Parathyroid adenoma (tissue), 2 donors: ENCODE results near the gene ABCC3.

ENCODE experiments used
- H2AFZ ChIP-seq: fragments of 300-600 bp; sonication (generic); one replicate; pipeline ENCODE4 v1.7.0; 2017; ENCODE audit warnings: antibody characterized with exemption, mild to moderate bottlenecking
- H3K27ac ChIP-seq: fragments of 300-600 bp; sonication (generic); one replicate; pipeline ENCODE4 v1.7.0; 2017
- H3K27me3 ChIP-seq: fragments of 300-600 bp; sonication (generic); one replicate; pipeline ENCODE4 v1.7.0; 2017; ENCODE audit warnings: low read length; ENCODE audit not compliant: control insufficient read depth, insufficient read depth
- H3K36me3 ChIP-seq: fragments of 300-600 bp; sonication (generic); one replicate; pipeline ENCODE4 v1.7.0; 2017; ENCODE audit warnings: low read length; ENCODE audit not compliant: control insufficient read depth, insufficient read depth
- H3K4me1 ChIP-seq: fragments of 300-600 bp; sonication (generic); one replicate; pipeline ENCODE4 v1.7.0; 2017; ENCODE audit warnings: control low read depth
- H3K4me2 ChIP-seq: fragments of 300-600 bp; sonication (generic); one replicate; pipeline ENCODE4 v1.7.0; 2017; ENCODE audit warnings: low read length
- H3K4me3 ChIP-seq: fragments of 300-600 bp; sonication (generic); one replicate; pipeline ENCODE4 v1.7.0; 2017; ENCODE audit warnings: low read depth, low read length
- H3K79me2 ChIP-seq: fragments of 300-600 bp; sonication (generic); one replicate; pipeline ENCODE4 v1.7.0; 2017; ENCODE audit warnings: control low read depth
- H3K9ac ChIP-seq: fragments of 300-600 bp; sonication (generic); one replicate; pipeline ENCODE4 v1.7.0; 2017; ENCODE audit warnings: mild to moderate bottlenecking
- H3K9me3 ChIP-seq: fragments of 300-600 bp; sonication (generic); one replicate; pipeline ENCODE4 v1.7.0; 2017; ENCODE audit warnings: low read length; ENCODE audit not compliant: control insufficient read depth
- CTCF ChIP-seq: fragments of 300-600 bp; sonication (generic); IDR thresholded peaks from one replicate; pipeline ENCODE4 v1.7.0; 2017; ENCODE audit warnings: antibody characterized with exemption, mild to moderate bottlenecking
- donor health status: primary hyperparathyroidism.

The ABCC3 gene

GRCh38 chr17:50688245-50688644, 53.6 kb downstream of the ABCC3 start:
- H3K4me1 ChIP-seq, result peaks cover 33% of the 10 kb centered on the region
- H3K27me3 ChIP-seq, result no peaks in the 10 kb centered on the region
- no peak overlapping the region for H2AFZ ChIP-seq
- TF ChIP-seq CTCF, result no peak
- H3K9me3 ChIP-seq, result no peaks in the 10 kb centered on the region
- H3K4me2 ChIP-seq, result no peak overlapping the region
- no peak overlapping the region for H3K4me3 ChIP-seq
- no peak overlapping the region for H3K27ac ChIP-seq
- no peaks in the 10 kb centered on the region for H3K36me3 ChIP-seq
- H3K9ac ChIP-seq, result no peak overlapping the region
- no peaks in the 10 kb centered on the region for H3K79me2 ChIP-seq

GRCh38 chr17:50689251-50689650, 54.6 kb downstream of the ABCC3 start:
- Histone ChIP-seq H3K36me3 (no peaks in the 10 kb centered on the region), H3K4me1 (peaks cover 31% of the 10 kb centered on the region), H3K27me3 (no peaks in the 10 kb centered on the region), H3K4me2 (no peak overlapping the region), H3K9ac (no peak overlapping the region), H3K27ac (no peak overlapping the region), H3K4me3 (no peak overlapping the region), H3K9me3 (no peaks in the 10 kb centered on the region), H3K79me2 (no peaks in the 10 kb centered on the region), H2AFZ (no peak overlapping the region)
- TF ChIP-seq CTCF, result no peak

- no peak overlapping the region for H3K4me3 ChIP-seq
- H3K4me1 ChIP-seq, result peaks cover 22% of the 10 kb centered on the region
- H3K27me3 ChIP-seq, result no peaks in the 10 kb centered on the region
- no peaks in the 10 kb centered on the region for H3K79me2 ChIP-seq
- H3K9ac ChIP-seq, result no peak overlapping the region
- no peak overlapping the region for H2AFZ ChIP-seq
- no peaks in the 10 kb centered on the region for H3K36me3 ChIP-seq
- no peak for TF ChIP-seq CTCF
- H3K27ac ChIP-seq, result no peak overlapping the region
- no peaks in the 10 kb centered on the region for H3K9me3 ChIP-seq
- H3K4me2 ChIP-seq, result no peak overlapping the region
These were observed 55.5 kb downstream of the ABCC3 start for GRCh38 chr17:50689956-50690886.

- Histone ChIP-seq H3K27me3 (no peaks in the 10 kb centered on the region), H2AFZ (no peak overlapping the region), H3K4me3 (no peak overlapping the region), H3K4me2 (no peak overlapping the region), H3K9ac (no peak overlapping the region), H3K79me2 (no peaks in the 10 kb centered on the region), H3K4me1 (peaks cover 21% of the 10 kb centered on the region), H3K36me3 (no peaks in the 10 kb centered on the region), H3K27ac (peak overlapping the region; percentile 71), H3K9me3 (no peaks in the 10 kb centered on the region)
- TF ChIP-seq CTCF, result no peak
These were observed 56.3 kb downstream of the ABCC3 start for GRCh38 chr17:50690887-50691549.
